ENCODE data around the gene CTPS2.

Gene CTPS2

GRCh38 chrX:16711219-16711811 is 1.2 kb downstream of the CTPS2 start:
- no peak for DNase-seq

GRCh38 chrX:16708016-16708415 is 4.5 kb downstream of the CTPS2 start:
- DNase-seq: no peak

GRCh38 chrX:16705370-16705769 is 7.1 kb downstream of the CTPS2 start:
- no peak for DNase-seq

GRCh38 chrX:16702700-16703599 is 9.5 kb downstream of the CTPS2 start:
- DNase-seq: no peak

GRCh38 chrX:16700734-16701133 is 11.7 kb downstream of the CTPS2 start:
- no peak for DNase-seq

- no peak for DNase-seq
Observed at GRCh38 chrX:16699389-16699788, 13.1 kb downstream of the CTPS2 start.

- no peak for DNase-seq
Observed at GRCh38 chrX:16696956-16697355, 15.5 kb downstream of the CTPS2 start.

GRCh38 chrX:16695079-16695676 is 17.3 kb downstream of the CTPS2 start:
- peak; percentile 67 for DNase-seq

- no peak for DNase-seq
Observed at GRCh38 chrX:16687514-16687913, 25.0 kb downstream of the CTPS2 start.

- DNase-seq: no peak
Observed at GRCh38 chrX:16683007-16683664, 29.3 kb downstream of the CTPS2 start.

GRCh38 chrX:16678689-16679088 is 33.8 kb downstream of the CTPS2 start:
- no peak for DNase-seq

GRCh38 chrX:16671005-16671404 is 41.5 kb downstream of the CTPS2 start:
- peak; percentile 5 for DNase-seq

- no peak for DNase-seq
Observed at GRCh38 chrX:16666541-16666940, 45.9 kb downstream of the CTPS2 start.

- no peak for DNase-seq
Observed at GRCh38 chrX:16665089-16665488, 47.4 kb downstream of the CTPS2 start.

- DNase-seq: no peak
Observed at GRCh38 chrX:16664626-16665025, 47.8 kb downstream of the CTPS2 start.

GRCh38 chrX:16664074-16664473 is 48.4 kb downstream of the CTPS2 start:
- no peak for DNase-seq

- DNase-seq: no peak
Observed at GRCh38 chrX:16662402-16662801, 50.1 kb downstream of the CTPS2 start.

- DNase-seq: no peak
Observed at GRCh38 chrX:16661495-16661894, 51.0 kb downstream of the CTPS2 start.

GRCh38 chrX:16659321-16659720 is 53.1 kb downstream of the CTPS2 start:
- DNase-seq: no peak

- DNase-seq: no peak
Observed at GRCh38 chrX:16658284-16658683, 54.2 kb downstream of the CTPS2 start.

GRCh38 chrX:16654093-16654492 is 58.4 kb downstream of the CTPS2 start:
- no peak for DNase-seq

- no peak for DNase-seq
Observed at GRCh38 chrX:16653424-16653823, 59.0 kb downstream of the CTPS2 start.

GRCh38 chrX:16651391-16652024 is 61.0 kb downstream of the CTPS2 start:
- no peak for DNase-seq
